GM23338 (cell line): ENCODE data around the gene ARCN1.

ENCODE experiments used
- EZH2 ChIP-seq: fragments of 200-600 bp; sonication (generic); IDR thresholded peaks from one replicate; pipeline ENCODE4 v1.8.0; 2017; ENCODE audit warnings: antibody characterized with exemption, mild to moderate bottlenecking, low read depth; ENCODE audit not compliant: unreplicated experiment
- POLR2AphosphoS5 ChIP-seq: IDR thresholded peaks from 2 replicates; pipeline ENCODE4 v1.6.1; 2016; ENCODE audit warnings: antibody characterized with exemption, low read depth
- ZNF114 ChIP-seq: fragments of 250-450 bp; sonication (Bioruptor Pico); IDR thresholded peaks from 2 replicates; pipeline ENCODE4 v1.5.0; 2020; ENCODE audit warnings: mild to moderate bottlenecking, moderate library complexity
- TF ChIP-seq, protein P1 (sequence below), 2 experiments: fragments of 200-600 bp in 1 of 2; sonication (generic) in 1 of 2; conservative IDR thresholded peaks; 2 replicates each; pipeline versions ENCODE4 v1.5.1 to v1.6.1; 2016 to 2017; ENCODE audit warnings: antibody characterized with exemption in 2 of 2, low read depth in 2 of 2, mild to moderate bottlenecking in 2 of 2, moderate library complexity in 1 of 2
- TF ChIP-seq, protein P2 (sequence below): IDR thresholded peaks from one replicate; pipeline ENCODE4 v1.6.1; 2018; ENCODE audit warnings: antibody characterized with exemption; ENCODE audit not compliant: unreplicated experiment

DNA sequence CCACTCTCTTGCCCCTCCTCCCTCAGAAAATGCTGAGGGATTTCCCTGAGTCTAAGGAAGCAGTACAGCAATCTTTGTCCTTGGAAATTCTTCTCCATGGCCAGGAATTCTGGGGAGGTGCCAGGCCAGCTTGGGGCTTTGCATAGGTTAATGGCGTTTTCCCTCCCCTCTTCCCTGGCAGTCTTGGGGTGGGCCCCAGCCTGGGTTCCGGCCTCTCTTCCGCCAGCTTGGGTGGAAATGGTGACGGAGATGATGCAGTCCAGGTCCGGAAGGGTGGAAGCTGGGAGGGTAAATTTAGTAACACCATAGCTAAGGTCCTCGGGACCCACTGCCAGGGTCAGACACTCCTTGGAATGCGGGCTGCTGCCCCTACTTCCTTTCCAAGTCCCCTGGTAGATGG is 40.2 kb downstream of the ARCN1 start:
- TF ChIP-seq, protein P1, sequence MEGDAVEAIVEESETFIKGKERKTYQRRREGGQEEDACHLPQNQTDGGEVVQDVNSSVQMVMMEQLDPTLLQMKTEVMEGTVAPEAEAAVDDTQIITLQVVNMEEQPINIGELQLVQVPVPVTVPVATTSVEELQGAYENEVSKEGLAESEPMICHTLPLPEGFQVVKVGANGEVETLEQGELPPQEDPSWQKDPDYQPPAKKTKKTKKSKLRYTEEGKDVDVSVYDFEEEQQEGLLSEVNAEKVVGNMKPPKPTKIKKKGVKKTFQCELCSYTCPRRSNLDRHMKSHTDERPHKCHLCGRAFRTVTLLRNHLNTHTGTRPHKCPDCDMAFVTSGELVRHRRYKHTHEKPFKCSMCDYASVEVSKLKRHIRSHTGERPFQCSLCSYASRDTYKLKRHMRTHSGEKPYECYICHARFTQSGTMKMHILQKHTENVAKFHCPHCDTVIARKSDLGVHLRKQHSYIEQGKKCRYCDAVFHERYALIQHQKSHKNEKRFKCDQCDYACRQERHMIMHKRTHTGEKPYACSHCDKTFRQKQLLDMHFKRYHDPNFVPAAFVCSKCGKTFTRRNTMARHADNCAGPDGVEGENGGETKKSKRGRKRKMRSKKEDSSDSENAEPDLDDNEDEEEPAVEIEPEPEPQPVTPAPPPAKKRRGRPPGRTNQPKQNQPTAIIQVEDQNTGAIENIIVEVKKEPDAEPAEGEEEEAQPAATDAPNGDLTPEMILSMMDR (conservative IDR thresholded peaks at IDR 0.05; ENCODE audit: low read depth in 2 of 2), result no peak
- TF ChIP-seq, protein P2, sequence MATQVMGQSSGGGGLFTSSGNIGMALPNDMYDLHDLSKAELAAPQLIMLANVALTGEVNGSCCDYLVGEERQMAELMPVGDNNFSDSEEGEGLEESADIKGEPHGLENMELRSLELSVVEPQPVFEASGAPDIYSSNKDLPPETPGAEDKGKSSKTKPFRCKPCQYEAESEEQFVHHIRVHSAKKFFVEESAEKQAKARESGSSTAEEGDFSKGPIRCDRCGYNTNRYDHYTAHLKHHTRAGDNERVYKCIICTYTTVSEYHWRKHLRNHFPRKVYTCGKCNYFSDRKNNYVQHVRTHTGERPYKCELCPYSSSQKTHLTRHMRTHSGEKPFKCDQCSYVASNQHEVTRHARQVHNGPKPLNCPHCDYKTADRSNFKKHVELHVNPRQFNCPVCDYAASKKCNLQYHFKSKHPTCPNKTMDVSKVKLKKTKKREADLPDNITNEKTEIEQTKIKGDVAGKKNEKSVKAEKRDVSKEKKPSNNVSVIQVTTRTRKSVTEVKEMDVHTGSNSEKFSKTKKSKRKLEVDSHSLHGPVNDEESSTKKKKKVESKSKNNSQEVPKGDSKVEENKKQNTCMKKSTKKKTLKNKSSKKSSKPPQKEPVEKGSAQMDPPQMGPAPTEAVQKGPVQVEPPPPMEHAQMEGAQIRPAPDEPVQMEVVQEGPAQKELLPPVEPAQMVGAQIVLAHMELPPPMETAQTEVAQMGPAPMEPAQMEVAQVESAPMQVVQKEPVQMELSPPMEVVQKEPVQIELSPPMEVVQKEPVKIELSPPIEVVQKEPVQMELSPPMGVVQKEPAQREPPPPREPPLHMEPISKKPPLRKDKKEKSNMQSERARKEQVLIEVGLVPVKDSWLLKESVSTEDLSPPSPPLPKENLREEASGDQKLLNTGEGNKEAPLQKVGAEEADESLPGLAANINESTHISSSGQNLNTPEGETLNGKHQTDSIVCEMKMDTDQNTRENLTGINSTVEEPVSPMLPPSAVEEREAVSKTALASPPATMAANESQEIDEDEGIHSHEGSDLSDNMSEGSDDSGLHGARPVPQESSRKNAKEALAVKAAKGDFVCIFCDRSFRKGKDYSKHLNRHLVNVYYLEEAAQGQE, result no peak
- TF ChIP-seq EZH2, result no peak
- no peak for TF ChIP-seq ZNF114
- TF ChIP-seq POLR2AphosphoS5, result no peak
